ENCODE results near the gene SYNGAP1. TPM values are rescaled to one million over a fixed set of nuclear protein-coding genes. Genes with fewer than 3 reads are reported as not detected.

SYNGAP1 gene
- total and polyA plus RNA-seq, 2 of the 8 experiments (the other 6 are each of a cell fraction or from before 2014, with no cell fraction given): 31.0 to 101 TPM

GRCh38 chr6:33497157-33497556 lies 77.3 kb downstream of the SYNGAP1 start:
- no peak overlapping the region for H2BK20ac ChIP-seq (ENCODE audit: low read length)
- no peak overlapping the region for H3K9ac ChIP-seq (replicated peaks in 1 of 4; ENCODE audit: extremely low read depth in 1 of 4, low read depth in 3 of 4, low read length in 3 of 4)
- H3K4me1 ChIP-seq (replicated peaks in 1 of 4; ENCODE audit: control insufficient read depth in 3 of 4, insufficient read depth in 4 of 4, low read length in 3 of 4): no peaks in the 10 kb centered on the region
- H3K14ac ChIP-seq (ENCODE audit: insufficient read length): no peak overlapping the region
- TF ChIP-seq GABPA (IDR thresholded peaks at IDR 0.05; ENCODE audit: borderline replicate concordance, insufficient read depth, low read length): no peak
- no peak for TF ChIP-seq JUND (IDR thresholded peaks at IDR 0.05; ENCODE audit: low read length)
- TF ChIP-seq, protein P1, sequence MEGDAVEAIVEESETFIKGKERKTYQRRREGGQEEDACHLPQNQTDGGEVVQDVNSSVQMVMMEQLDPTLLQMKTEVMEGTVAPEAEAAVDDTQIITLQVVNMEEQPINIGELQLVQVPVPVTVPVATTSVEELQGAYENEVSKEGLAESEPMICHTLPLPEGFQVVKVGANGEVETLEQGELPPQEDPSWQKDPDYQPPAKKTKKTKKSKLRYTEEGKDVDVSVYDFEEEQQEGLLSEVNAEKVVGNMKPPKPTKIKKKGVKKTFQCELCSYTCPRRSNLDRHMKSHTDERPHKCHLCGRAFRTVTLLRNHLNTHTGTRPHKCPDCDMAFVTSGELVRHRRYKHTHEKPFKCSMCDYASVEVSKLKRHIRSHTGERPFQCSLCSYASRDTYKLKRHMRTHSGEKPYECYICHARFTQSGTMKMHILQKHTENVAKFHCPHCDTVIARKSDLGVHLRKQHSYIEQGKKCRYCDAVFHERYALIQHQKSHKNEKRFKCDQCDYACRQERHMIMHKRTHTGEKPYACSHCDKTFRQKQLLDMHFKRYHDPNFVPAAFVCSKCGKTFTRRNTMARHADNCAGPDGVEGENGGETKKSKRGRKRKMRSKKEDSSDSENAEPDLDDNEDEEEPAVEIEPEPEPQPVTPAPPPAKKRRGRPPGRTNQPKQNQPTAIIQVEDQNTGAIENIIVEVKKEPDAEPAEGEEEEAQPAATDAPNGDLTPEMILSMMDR (IDR thresholded peaks at IDR 0.05; ENCODE audit: control extremely low read depth in 1 of 3, insufficient read depth in 1 of 3, low read depth in 1 of 3, low read length in 3 of 3): peak in 1 of 3 experiments; percentile 13; a peak in 1 of 4 replicates
- no peak overlapping the region for H3K23ac ChIP-seq (ENCODE audit: insufficient read length)
- H3K27me3 ChIP-seq (replicated peaks in 1 of 4; ENCODE audit: control insufficient read depth in 3 of 4, extremely low read depth in 1 of 4, insufficient read depth in 3 of 4, low read length in 3 of 4): no peaks in the 10 kb centered on the region
- H2BK12ac ChIP-seq (ENCODE audit: low read depth, low read length): no peak overlapping the region
- no peak for DNase-seq (ENCODE audit: low read depth in 1 of 2, low spot score in 2 of 2)
- H3K18ac ChIP-seq (ENCODE audit: extremely low read depth, low read length): no peak overlapping the region
- no peaks in the 10 kb centered on the region for H4K20me1 ChIP-seq (replicated peaks in 1 of 2; ENCODE audit: control insufficient read depth in 1 of 2, insufficient read depth in 2 of 2, low read length in 2 of 2)
- H4K91ac ChIP-seq (replicated peaks; ENCODE audit: insufficient read length, low read length): no peak overlapping the region
- H2BK15ac ChIP-seq (ENCODE audit: low read length): no peak overlapping the region
- POLR2A ChIA-PET (ENCODE audit: partially characterized antibody): no interaction called here
- H3K36me3 ChIP-seq (ENCODE audit: control insufficient read depth in 2 of 4, insufficient read depth in 4 of 4, low read length in 3 of 4): no peaks in the 10 kb centered on the region
- H3K4me2 ChIP-seq (ENCODE audit: insufficient read depth in 1 of 2, low read depth in 2 of 2, low read length in 2 of 2): no peak overlapping the region
- H2BK120ac ChIP-seq (replicated peaks; ENCODE audit: low read depth, low read length): no peak overlapping the region
- H3K56ac ChIP-seq (replicated peaks; ENCODE audit: insufficient read length, low read depth, low read length): no peak overlapping the region
- H3K9me3 ChIP-seq (ENCODE audit: insufficient read depth in 2 of 2, low read depth in 1 of 2, low read length in 1 of 2): 0 out of 4 replicates have a peak, but pooled peaks cover 2 to 3% of the 10 kb centered on the region in 2 experiments
- CTCF ChIA-PET (ENCODE audit: partially characterized antibody): interaction anchor here (0.6 to 3.6 kb wide), 5 partner anchors 12 to 131 kb away, joined by 3 to 18 read pairs (median 4); no protein-coding TSS in a partner anchor
- FAIRE-seq: no peak
- H3K27ac ChIP-seq (ENCODE audit: low read depth, low read length): no peak overlapping the region
- no peaks in the 10 kb centered on the region for H3K79me1 ChIP-seq (ENCODE audit: low read depth, low read length)
- H3K23me2 ChIP-seq (ENCODE audit: low read depth, low read length): no peaks in the 10 kb centered on the region; the same call in 1 of the 2 replicates
- no peak overlapping the region for H3K4ac ChIP-seq (replicated peaks; ENCODE audit: insufficient read length, low read depth, low read length)
- H4K8ac ChIP-seq (ENCODE audit: extremely low read depth, insufficient read depth, low read length): no peak overlapping the region
- H2BK5ac ChIP-seq (ENCODE audit: low read depth, low read length): no peak overlapping the region
- no peak overlapping the region for H2AK5ac ChIP-seq (ENCODE audit: low read depth, low read length)
- 93% methylated on average over 7 of the region's 7 CpGs; no CpG with 5 or more reads in 1 of the 2 experiments for WGBS, 2 experiments (ENCODE audit: extremely low coverage in 1 of 2, insufficient coverage in 1 of 2, insufficient read length in 1 of 2, insufficient replicate concordance in 2 of 2, low coverage in 1 of 2, low lambda C conversion rate in 2 of 2, missing lambda C conversion rate in 1 of 2)
- H3K79me2 ChIP-seq (ENCODE audit: control insufficient read depth in 1 of 2, insufficient read depth in 2 of 2, low read length in 2 of 2): no peaks in the 10 kb centered on the region
- no peak overlapping the region for H3K4me3 ChIP-seq (ENCODE audit: extremely low read depth in 1 of 4, insufficient read depth in 2 of 4, low read depth in 3 of 4, low read length in 4 of 4)
- H4K5ac ChIP-seq (ENCODE audit: insufficient read length, low read depth, low read length): no peak overlapping the region
- no peak overlapping the region for H2AFZ ChIP-seq (ENCODE audit: low read length)
